HPDE6-E6E7 (cell line): ENCODE results near the gene PDGFRB.

Source experiments
- DNase-seq: peaks from one replicate; pipeline ENCODE4 v3.0.0; 2011; ENCODE audit warnings: missing footprints; ENCODE audit errors: extremely low spot score

Gene PDGFRB

DNA sequence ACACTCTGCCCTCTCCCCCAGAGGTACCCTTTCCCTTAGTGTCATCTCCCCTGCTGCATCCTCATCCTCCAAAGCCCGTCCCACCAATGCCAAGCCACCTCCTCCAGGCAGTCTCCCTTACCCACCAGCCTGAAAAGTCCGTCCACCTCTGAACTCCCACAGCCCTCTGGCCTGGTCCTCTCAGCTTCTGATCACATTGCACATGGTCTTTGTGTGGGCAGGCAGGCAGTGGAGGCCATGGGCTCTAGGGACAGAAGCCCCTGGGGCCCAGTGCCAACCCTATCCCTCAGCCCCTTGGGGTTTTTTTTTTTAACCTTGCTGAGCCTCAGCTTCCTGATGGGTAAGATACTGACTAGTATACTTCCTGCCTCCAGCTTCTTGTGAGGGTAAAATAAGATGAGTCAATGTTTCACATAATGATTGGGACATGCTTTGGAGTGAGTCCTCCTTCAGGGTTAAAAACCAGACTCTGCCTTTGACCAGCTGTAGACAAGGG, 88.7 kb downstream of the PDGFRB start:
- DNase-seq: peak; percentile 45

GRCh38 chr5:150066436-150066835, 89.2 kb downstream of the PDGFRB start:
- no peak for DNase-seq

DNA sequence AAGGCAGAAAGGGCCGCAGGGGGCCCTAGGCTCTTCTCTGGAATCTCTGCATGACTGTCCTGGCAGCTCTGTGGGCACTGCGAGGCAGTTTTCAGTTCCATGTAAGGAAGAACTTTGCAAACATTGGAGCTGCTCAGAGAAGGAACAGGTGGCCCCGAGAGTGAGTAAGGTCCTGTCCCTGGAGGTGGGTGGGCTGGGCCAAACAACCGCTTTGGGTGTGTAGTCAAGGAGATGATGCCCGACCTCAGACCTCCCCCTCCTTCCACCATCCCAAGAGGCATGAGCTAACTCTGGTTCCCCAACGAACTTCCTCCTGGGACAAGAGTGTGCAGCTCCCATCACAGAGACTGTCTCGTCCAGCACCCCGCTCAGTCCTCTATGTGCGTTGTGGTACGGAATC, 89.8 kb downstream of the PDGFRB start:
- no peak for DNase-seq

GRCh38 chr5:150065346-150065745, 90.3 kb downstream of the PDGFRB start:
- no peak for DNase-seq

GRCh38 chr5:150064681-150065220, 90.9 kb downstream of the PDGFRB start:
- no peak for DNase-seq
